H9 (cell line): Measurements from ENCODE around the gene HECW1. TPM values are rescaled to one million over a fixed set of nuclear protein-coding genes. Genes with fewer than 3 reads are reported as not detected.

Experiments used
- DNase-seq: peaks from one replicate; pipeline ENCODE4 v3.0.0-alpha.2; 2017
- H2AFZ ChIP-seq: one replicate; pipeline ENCODE4 v1.6.1; 2013; ENCODE audit warnings: mild to moderate bottlenecking, low read length, control low read depth, moderate library complexity
- H2AK5ac ChIP-seq: 2 replicates; pipeline ENCODE4 v1.6.1; 2013; ENCODE audit warnings: low read length, control low read depth, mixed read lengths; ENCODE audit not compliant: insufficient read length
- H2BK120ac ChIP-seq: one replicate; pipeline ENCODE4 v1.6.1; 2013; ENCODE audit warnings: low read depth, mild to moderate bottlenecking, low read length, control low read depth, inconsistent platforms; ENCODE audit not compliant: poor library complexity, severe bottlenecking
- H2BK12ac ChIP-seq: 2 replicates; pipeline ENCODE4 v1.6.1; 2013; ENCODE audit warnings: low read length, control low read depth, mixed read lengths, low read depth; ENCODE audit not compliant: insufficient read length
- H2BK15ac ChIP-seq: 2 replicates; pipeline ENCODE4 v1.6.1; 2013; ENCODE audit warnings: low read depth, low read length, control low read depth
- H2BK20ac ChIP-seq: one replicate; pipeline ENCODE4 v1.6.1; 2013; ENCODE audit warnings: low read depth, mild to moderate bottlenecking, low read length, control low read depth, inconsistent platforms; ENCODE audit not compliant: poor library complexity, severe bottlenecking
- H2BK5ac ChIP-seq: 2 replicates; pipeline ENCODE4 v1.6.1; 2013; ENCODE audit warnings: low read length, control low read depth, mixed read lengths; ENCODE audit not compliant: insufficient read length
- H3K14ac ChIP-seq: 2 replicates; pipeline ENCODE4 v1.6.1; 2013; ENCODE audit warnings: low read length, control low read depth; ENCODE audit not compliant: insufficient read depth
- H3K18ac ChIP-seq: 2 replicates; pipeline ENCODE4 v1.6.1; 2013; ENCODE audit warnings: low read depth, mild to moderate bottlenecking, mixed read lengths, low read length, control low read depth; ENCODE audit not compliant: insufficient read length
- H3K23ac ChIP-seq: 2 replicates; pipeline ENCODE4 v1.6.1; 2013; ENCODE audit warnings: low read length, control low read depth, mixed read lengths, low read depth; ENCODE audit not compliant: insufficient read length
- H3K23me2 ChIP-seq: 2 replicates; pipeline ENCODE4 v1.6.1; 2013; ENCODE audit warnings: low read depth, mild to moderate bottlenecking, mixed read lengths, low read length, control low read depth; ENCODE audit not compliant: insufficient read length, poor library complexity, severe bottlenecking
- H3K27ac ChIP-seq: 2 replicates; pipeline ENCODE4 v1.5.1; 2013; ENCODE audit warnings: low read length, control low read depth, mixed read lengths, low read depth; ENCODE audit not compliant: insufficient read length
- H3K27me3 ChIP-seq: 2 replicates; pipeline ENCODE4 v1.6.1; 2013; ENCODE audit warnings: low read length, control low read depth, inconsistent platforms; ENCODE audit not compliant: insufficient read depth
- H3K4ac ChIP-seq: 2 replicates; pipeline ENCODE4 v1.6.1; 2013; ENCODE audit warnings: low read depth, mild to moderate bottlenecking, control low read depth, inconsistent platforms, low read length, moderate library complexity
- H3K4me1 ChIP-seq: 2 replicates; pipeline ENCODE4 v1.6.1; 2013; ENCODE audit warnings: low read length, control low read depth, inconsistent platforms; ENCODE audit not compliant: insufficient read depth
- H3K4me2 ChIP-seq: 2 replicates; pipeline ENCODE4 v1.6.1; 2013; ENCODE audit warnings: low read length, control low read depth, mixed read lengths; ENCODE audit not compliant: insufficient read length, insufficient read depth
- H3K56ac ChIP-seq: 2 replicates; pipeline ENCODE4 v1.6.1; 2013; ENCODE audit warnings: low read depth, mild to moderate bottlenecking, mixed read lengths, low read length, control low read depth; ENCODE audit not compliant: insufficient read length
- H3K79me1 ChIP-seq: 2 replicates; pipeline ENCODE4 v1.6.1; 2013; ENCODE audit warnings: low read depth, mild to moderate bottlenecking, moderate library complexity, low read length, control low read depth, inconsistent platforms; ENCODE audit not compliant: insufficient read depth, poor library complexity, severe bottlenecking
- H3K79me2 ChIP-seq: 2 replicates; pipeline ENCODE4 v1.6.1; 2013; ENCODE audit warnings: low read length, control low read depth, inconsistent platforms; ENCODE audit not compliant: insufficient read depth
- H3K9ac ChIP-seq: 2 replicates; pipeline ENCODE4 v1.6.1; 2013; ENCODE audit warnings: low read length, control low read depth, mixed read lengths; ENCODE audit not compliant: insufficient read length; ENCODE audit errors: extremely low read depth
- H3K9me3 ChIP-seq: one replicate; pipeline ENCODE4 v1.6.1; 2013; ENCODE audit warnings: low read depth, low read length, inconsistent platforms; ENCODE audit not compliant: control insufficient read depth
- H3T11ph ChIP-seq: one replicate; pipeline ENCODE4 v1.6.1; 2013; ENCODE audit warnings: mild to moderate bottlenecking, low read length, control low read depth, inconsistent platforms
- H4K20me1 ChIP-seq: one replicate; pipeline ENCODE4 v1.6.1; 2013; ENCODE audit not compliant: control insufficient read depth, insufficient read length, insufficient read depth
- H4K5ac ChIP-seq: 2 replicates; pipeline ENCODE4 v1.6.1; 2013; ENCODE audit warnings: low read depth, mild to moderate bottlenecking, mixed read lengths, low read length, control low read depth; ENCODE audit not compliant: insufficient read length
- H4K8ac ChIP-seq: replicated peaks from 2 replicates; pipeline ENCODE4 v1.6.1; 2013; ENCODE audit warnings: low read length, control low read depth, mixed read lengths, low read depth; ENCODE audit not compliant: insufficient read length
- H4K91ac ChIP-seq: 2 replicates; pipeline ENCODE4 v1.6.1; 2013; ENCODE audit warnings: low read depth, mild to moderate bottlenecking, moderate library complexity, mixed read lengths, low read length, control low read depth; ENCODE audit not compliant: insufficient read length
- H3K27ac Mint-ChIP-seq, 3 experiments: 2 replicates in 2 of 3; 3 replicates in 1 of 3; pipeline ENCODE4 v1.8.0; 2020 to 2021; ENCODE audit warnings: mixed read lengths in 3 of 3, mild to moderate bottlenecking in 1 of 3, moderate library complexity in 1 of 3
- H3K27me3 Mint-ChIP-seq: 2 replicates; pipeline ENCODE4 v1.8.0; 2021; ENCODE audit warnings: low read depth, mild to moderate bottlenecking, moderate library complexity, mixed read lengths
- H3K36me3 Mint-ChIP-seq, 3 experiments: 2 replicates in 2 of 3; 3 replicates in 1 of 3; pipeline ENCODE4 v1.8.0; 2020 to 2021; ENCODE audit warnings: low read depth in 3 of 3, mixed read lengths in 3 of 3; ENCODE audit not compliant: insufficient read depth in 1 of 3
- H3K4me1 Mint-ChIP-seq, 2 experiments: 2 replicates each; pipeline ENCODE4 v1.8.0; 2020; ENCODE audit warnings: mixed read lengths in 2 of 2
- H3K4me3 Mint-ChIP-seq, 2 experiments: 2 replicates in 1 of 2; 3 replicates in 1 of 2; pipeline ENCODE4 v1.8.0; 2020 to 2021; ENCODE audit warnings: mild to moderate bottlenecking in 2 of 2, mixed read lengths in 2 of 2, moderate library complexity in 1 of 2
- H3K9me3 Mint-ChIP-seq, 2 experiments: 2 replicates in 1 of 2; 3 replicates in 1 of 2; pipeline ENCODE4 v1.8.0; 2020; ENCODE audit warnings: mild to moderate bottlenecking in 2 of 2, mixed read lengths in 2 of 2, moderate library complexity in 1 of 2
- CTCF ChIP-seq: fragments of 200-600 bp; sonication (generic); conservative IDR thresholded peaks from 3 replicates; pipeline ENCODE4 v1.8.0; 2021; ENCODE audit warnings: antibody characterized with exemption, mild to moderate bottlenecking
- WGBS: extraction: QIAGEN DNeasy Blood & Tissue Kit; methylation state at CpG from one replicate; pipeline ENCODE4 v1.1.7; 2013; ENCODE audit warnings: missing lambda C conversion rate, low lambda C conversion rate, mixed read lengths; ENCODE audit not compliant: insufficient read length; ENCODE audit errors: extremely low coverage; 5-methylcytosine and 5-hydroxymethylcytosine counted together
- total RNA-seq: library from RNA; stranded (reverse); gene quantifications from 2 replicates; pipeline ENCODE4 v1.2.1, GENCODE V29; 2021

The HECW1 gene
- total RNA-seq, 1 experiment from 2014 or later: 5.0 TPM

DNA sequence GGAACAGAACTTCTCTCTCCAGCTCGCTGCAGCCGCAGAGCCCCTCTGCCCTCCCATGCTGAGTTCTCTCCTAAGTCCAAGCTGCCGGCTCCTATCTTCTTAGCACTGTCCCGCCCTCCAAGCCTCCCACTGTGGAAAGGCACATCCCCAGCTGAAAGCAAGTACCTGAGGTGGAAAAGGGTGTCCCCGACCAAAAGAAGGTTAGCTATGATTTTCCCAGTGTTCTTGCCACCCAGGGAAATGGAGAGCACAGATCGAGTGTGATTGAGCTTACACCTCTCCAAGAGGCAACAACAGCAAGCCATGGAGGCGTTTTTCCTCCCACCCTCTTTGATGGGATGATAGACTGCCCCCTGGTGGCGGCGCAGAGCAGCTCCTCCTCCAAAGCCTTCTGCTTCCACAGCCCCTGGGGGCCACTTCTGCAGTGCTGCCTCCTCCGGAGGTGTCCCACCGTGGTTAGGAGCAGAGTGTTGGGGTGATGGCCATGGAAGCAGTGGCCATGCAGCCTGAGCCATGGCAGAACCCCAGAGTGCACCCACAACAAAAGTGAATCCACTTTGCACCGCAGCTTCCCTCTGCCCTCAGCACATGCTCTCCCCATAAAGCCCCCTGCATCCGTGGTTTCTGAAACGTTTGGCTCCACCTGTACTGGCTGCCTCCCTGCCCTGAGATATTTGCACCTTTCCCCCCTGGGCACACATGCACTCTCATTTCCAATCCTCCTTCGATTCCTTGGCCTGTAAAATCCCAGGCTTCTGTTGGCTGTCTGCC lies 327.4 kb downstream of the HECW1 start:
- Histone ChIP-seq H3K4me1 (no peaks in the 10 kb centered on the region), H3T11ph (no peak overlapping the region), H2AFZ (no peak overlapping the region), H3K56ac (no peak overlapping the region), H4K5ac (no peak overlapping the region), H3K4ac (no peak overlapping the region), H2AK5ac (no peak overlapping the region), H2BK5ac (no peak overlapping the region), H2BK12ac (no peak overlapping the region), H3K79me1 (no peaks in the 10 kb centered on the region), H2BK15ac (no peak overlapping the region), H3K9me3 (no peaks in the 10 kb centered on the region), H3K27me3 (no peaks in the 10 kb centered on the region), H4K91ac (no peak overlapping the region), H3K27ac (no peak overlapping the region), H3K23me2 (no peaks in the 10 kb centered on the region), H4K8ac (no peak overlapping the region), H3K14ac (no peak overlapping the region), H3K79me2 (no peaks in the 10 kb centered on the region), H2BK120ac (no peak overlapping the region), H4K20me1 (no peaks in the 10 kb centered on the region), H2BK20ac (no peak overlapping the region), H3K23ac (no peak overlapping the region), H3K4me2 (no peak overlapping the region), H3K18ac (no peak overlapping the region), H3K9ac (no peak overlapping the region)
- peak overlapping the region in 2 of 3 experiments; percentile 73 to 81; a peak in 2 of 7 replicates for H3K27ac Mint-ChIP-seq
- H3K27me3 Mint-ChIP-seq: no peaks in the 10 kb centered on the region
- H3K9me3 Mint-ChIP-seq: no peaks in the 10 kb centered on the region; a peak in 1 of 5 replicates
- DNase-seq: peak; percentile 84
- no peak overlapping the region for H3K4me3 Mint-ChIP-seq
- TF ChIP-seq CTCF: peak; percentile 98
- no CpG with 5 or more reads among the region's 15 CpGs for WGBS
- peaks cover 0 to 7% (median 6%) of the 10 kb centered on the region in 3 experiments; a peak in 4 of 7 replicates for H3K36me3 Mint-ChIP-seq
- peaks cover 23 to 30% of the 10 kb centered on the region in 2 experiments for H3K4me1 Mint-ChIP-seq
